Measurements from ENCODE around the gene CPXM2. TPM values are rescaled to one million over a fixed set of nuclear protein-coding genes. Genes with fewer than 3 reads are reported as not detected.

The CPXM2 gene
- total RNA-seq, 1 experiment from 2014 or later = 0.12 TPM

DNA sequence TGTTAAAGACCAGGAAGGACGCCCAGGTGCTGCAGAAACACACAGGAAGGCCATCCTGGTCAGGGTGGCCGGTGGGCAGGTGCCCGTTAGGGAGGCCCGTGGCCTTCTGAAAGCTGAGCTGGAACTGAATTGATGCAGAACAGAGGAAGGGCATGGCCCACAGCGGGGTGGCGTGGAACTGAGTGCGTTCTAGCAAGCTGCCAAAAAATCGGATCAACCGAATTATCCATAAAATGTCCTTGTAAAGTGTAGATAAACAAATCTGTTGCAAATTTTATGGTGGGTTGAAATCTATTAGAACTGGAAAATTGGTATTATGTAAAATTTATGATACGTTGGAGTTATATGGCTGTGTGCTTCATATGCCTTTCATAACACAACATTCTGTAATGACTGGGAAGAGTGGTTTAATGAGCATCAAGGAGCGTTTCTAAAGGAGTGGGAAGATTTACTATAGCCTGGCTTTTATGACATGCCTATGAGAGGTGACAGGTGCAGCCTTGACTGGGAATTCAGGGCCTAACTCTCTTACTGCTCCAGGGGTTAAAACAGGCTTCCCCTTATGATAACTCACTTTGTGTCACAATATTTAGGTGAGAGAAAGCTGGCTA is 117.4 kb downstream of the CPXM2 start:
- no peak overlapping the region for H2AFZ ChIP-seq (ENCODE audit: low read depth, low read length, poor library complexity, severe bottlenecking)
- peaks cover 85% of the 10 kb centered on the region for H3K27me3 ChIP-seq (ENCODE audit: insufficient read depth, low read length)
- TF ChIP-seq, protein P1, sequence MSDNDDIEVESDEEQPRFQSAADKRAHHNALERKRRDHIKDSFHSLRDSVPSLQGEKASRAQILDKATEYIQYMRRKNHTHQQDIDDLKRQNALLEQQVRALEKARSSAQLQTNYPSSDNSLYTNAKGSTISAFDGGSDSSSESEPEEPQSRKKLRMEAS (IDR thresholded peaks at IDR 0.05) = no peak
- TF ChIP-seq EGR1 (IDR thresholded peaks at IDR 0.05; ENCODE audit: low read depth) = no peak
- no peak for TF ChIP-seq CBX3 (IDR thresholded peaks at IDR 0.05; ENCODE audit: low read depth)
- TF ChIP-seq SIN3A (IDR thresholded peaks at IDR 0.05; ENCODE audit: low read depth) = no peak
- TF ChIP-seq, protein P2, sequence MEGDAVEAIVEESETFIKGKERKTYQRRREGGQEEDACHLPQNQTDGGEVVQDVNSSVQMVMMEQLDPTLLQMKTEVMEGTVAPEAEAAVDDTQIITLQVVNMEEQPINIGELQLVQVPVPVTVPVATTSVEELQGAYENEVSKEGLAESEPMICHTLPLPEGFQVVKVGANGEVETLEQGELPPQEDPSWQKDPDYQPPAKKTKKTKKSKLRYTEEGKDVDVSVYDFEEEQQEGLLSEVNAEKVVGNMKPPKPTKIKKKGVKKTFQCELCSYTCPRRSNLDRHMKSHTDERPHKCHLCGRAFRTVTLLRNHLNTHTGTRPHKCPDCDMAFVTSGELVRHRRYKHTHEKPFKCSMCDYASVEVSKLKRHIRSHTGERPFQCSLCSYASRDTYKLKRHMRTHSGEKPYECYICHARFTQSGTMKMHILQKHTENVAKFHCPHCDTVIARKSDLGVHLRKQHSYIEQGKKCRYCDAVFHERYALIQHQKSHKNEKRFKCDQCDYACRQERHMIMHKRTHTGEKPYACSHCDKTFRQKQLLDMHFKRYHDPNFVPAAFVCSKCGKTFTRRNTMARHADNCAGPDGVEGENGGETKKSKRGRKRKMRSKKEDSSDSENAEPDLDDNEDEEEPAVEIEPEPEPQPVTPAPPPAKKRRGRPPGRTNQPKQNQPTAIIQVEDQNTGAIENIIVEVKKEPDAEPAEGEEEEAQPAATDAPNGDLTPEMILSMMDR (IDR thresholded peaks at IDR 0.05 in 2 of 3, conservative IDR thresholded peaks at IDR 0.05 in 1 of 3; ENCODE audit: borderline replicate concordance in 1 of 3, insufficient read depth in 1 of 3, low read depth in 2 of 3, low read length in 2 of 3) = no peak
- no peak for TF ChIP-seq TCF7L2 (IDR thresholded peaks at IDR 0.05; ENCODE audit: borderline replicate concordance, extremely low read depth, insufficient read depth, insufficient read length)
- no peak for TF ChIP-seq CEBPB (IDR thresholded peaks at IDR 0.05; ENCODE audit: low read depth)
- no peak for TF ChIP-seq YY1 (IDR thresholded peaks at IDR 0.05; ENCODE audit: extremely low read depth, insufficient replicate concordance, low read depth, low read length)
- TF ChIP-seq, protein P3, sequence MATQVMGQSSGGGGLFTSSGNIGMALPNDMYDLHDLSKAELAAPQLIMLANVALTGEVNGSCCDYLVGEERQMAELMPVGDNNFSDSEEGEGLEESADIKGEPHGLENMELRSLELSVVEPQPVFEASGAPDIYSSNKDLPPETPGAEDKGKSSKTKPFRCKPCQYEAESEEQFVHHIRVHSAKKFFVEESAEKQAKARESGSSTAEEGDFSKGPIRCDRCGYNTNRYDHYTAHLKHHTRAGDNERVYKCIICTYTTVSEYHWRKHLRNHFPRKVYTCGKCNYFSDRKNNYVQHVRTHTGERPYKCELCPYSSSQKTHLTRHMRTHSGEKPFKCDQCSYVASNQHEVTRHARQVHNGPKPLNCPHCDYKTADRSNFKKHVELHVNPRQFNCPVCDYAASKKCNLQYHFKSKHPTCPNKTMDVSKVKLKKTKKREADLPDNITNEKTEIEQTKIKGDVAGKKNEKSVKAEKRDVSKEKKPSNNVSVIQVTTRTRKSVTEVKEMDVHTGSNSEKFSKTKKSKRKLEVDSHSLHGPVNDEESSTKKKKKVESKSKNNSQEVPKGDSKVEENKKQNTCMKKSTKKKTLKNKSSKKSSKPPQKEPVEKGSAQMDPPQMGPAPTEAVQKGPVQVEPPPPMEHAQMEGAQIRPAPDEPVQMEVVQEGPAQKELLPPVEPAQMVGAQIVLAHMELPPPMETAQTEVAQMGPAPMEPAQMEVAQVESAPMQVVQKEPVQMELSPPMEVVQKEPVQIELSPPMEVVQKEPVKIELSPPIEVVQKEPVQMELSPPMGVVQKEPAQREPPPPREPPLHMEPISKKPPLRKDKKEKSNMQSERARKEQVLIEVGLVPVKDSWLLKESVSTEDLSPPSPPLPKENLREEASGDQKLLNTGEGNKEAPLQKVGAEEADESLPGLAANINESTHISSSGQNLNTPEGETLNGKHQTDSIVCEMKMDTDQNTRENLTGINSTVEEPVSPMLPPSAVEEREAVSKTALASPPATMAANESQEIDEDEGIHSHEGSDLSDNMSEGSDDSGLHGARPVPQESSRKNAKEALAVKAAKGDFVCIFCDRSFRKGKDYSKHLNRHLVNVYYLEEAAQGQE (IDR thresholded peaks at IDR 0.05; ENCODE audit: low read depth) = no peak
- TF ChIP-seq ZNF274 (IDR thresholded peaks at IDR 0.05; ENCODE audit: low read depth, low read length) = no peak
- TF ChIP-seq, protein P4, sequence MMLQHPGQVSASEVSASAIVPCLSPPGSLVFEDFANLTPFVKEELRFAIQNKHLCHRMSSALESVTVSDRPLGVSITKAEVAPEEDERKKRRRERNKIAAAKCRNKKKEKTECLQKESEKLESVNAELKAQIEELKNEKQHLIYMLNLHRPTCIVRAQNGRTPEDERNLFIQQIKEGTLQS (IDR thresholded peaks at IDR 0.05) = no peak
- no peak for TF ChIP-seq POLR2A (IDR thresholded peaks at IDR 0.05; ENCODE audit: borderline replicate concordance, extremely low read depth, insufficient read depth, insufficient read length)
- no peak for TF ChIP-seq EZH2 (IDR thresholded peaks at IDR 0.05)
- TF ChIP-seq POLR2AphosphoS5 (IDR thresholded peaks at IDR 0.05; ENCODE audit: low read depth, low read length) = no peak
- TF ChIP-seq FOSL1 (IDR thresholded peaks at IDR 0.05; ENCODE audit: low read depth) = no peak
- no peak for TF ChIP-seq SRF (IDR thresholded peaks at IDR 0.05; ENCODE audit: low read depth)
- TF ChIP-seq ZFX (IDR thresholded peaks at IDR 0.05) = no peak
- TF ChIP-seq, protein P5, sequence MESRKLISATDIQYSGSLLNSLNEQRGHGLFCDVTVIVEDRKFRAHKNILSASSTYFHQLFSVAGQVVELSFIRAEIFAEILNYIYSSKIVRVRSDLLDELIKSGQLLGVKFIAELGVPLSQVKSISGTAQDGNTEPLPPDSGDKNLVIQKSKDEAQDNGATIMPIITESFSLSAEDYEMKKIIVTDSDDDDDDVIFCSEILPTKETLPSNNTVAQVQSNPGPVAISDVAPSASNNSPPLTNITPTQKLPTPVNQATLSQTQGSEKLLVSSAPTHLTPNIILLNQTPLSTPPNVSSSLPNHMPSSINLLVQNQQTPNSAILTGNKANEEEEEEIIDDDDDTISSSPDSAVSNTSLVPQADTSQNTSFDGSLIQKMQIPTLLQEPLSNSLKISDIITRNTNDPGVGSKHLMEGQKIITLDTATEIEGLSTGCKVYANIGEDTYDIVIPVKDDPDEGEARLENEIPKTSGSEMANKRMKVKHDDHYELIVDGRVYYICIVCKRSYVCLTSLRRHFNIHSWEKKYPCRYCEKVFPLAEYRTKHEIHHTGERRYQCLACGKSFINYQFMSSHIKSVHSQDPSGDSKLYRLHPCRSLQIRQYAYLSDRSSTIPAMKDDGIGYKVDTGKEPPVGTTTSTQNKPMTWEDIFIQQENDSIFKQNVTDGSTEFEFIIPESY (IDR thresholded peaks at IDR 0.05; ENCODE audit: extremely low read depth, insufficient replicate concordance, low read length) = no peak
- H3K9ac ChIP-seq (ENCODE audit: low read length) = no peak overlapping the region
- no peak for DNase-seq (ENCODE audit: low read depth, low spot score)
- no peaks in the 10 kb centered on the region for H3K9me3 ChIP-seq (ENCODE audit: control insufficient read depth in 1 of 2, insufficient read depth in 1 of 2, low read depth in 1 of 2, low read length in 2 of 2)
- no peaks in the 10 kb centered on the region for H3K36me3 ChIP-seq (ENCODE audit: control insufficient read depth in 1 of 2, insufficient read depth in 2 of 2, low read length in 2 of 2)
- ATAC-seq = no peak
- H3K79me2 ChIP-seq (ENCODE audit: insufficient read depth, low read length) = no peaks in the 10 kb centered on the region
- BruUV-seq (replicated peaks) = no TSS peak
- H3K4me3 ChIP-seq (replicated peaks in 1 of 2; ENCODE audit: low read depth in 1 of 2, low read length in 2 of 2) = no peak overlapping the region
- ChIA-PET CTCF (no interaction called here), RAD21 (ENCODE audit: low non-redundant PET in 1 of 2, low total read pairs in 2 of 2, uncharacterized antibody in 2 of 2, unreplicated experiment in 2 of 2) (no interaction called here), POLR2A (no interaction called here)
- no peaks in the 10 kb centered on the region for H3K9me2 ChIP-seq (ENCODE audit: insufficient read depth)
- no peak overlapping the region for H3K27ac ChIP-seq (ENCODE audit: low read depth, low read length)
- H4K20me1 ChIP-seq (ENCODE audit: insufficient read depth) = no peaks in the 10 kb centered on the region
- intact Hi-C loops (cut with micrococcal nuclease) = no loop called here
- no peaks in the 10 kb centered on the region for H3K4me1 ChIP-seq (ENCODE audit: control insufficient read depth in 1 of 2, insufficient read depth in 2 of 2, low read length in 2 of 2)
- no peak overlapping the region for H3K4me2 ChIP-seq (ENCODE audit: low read length)

All from HCT116 (cell line).